ENCODE results near the gene ITFG2.

The ITFG2 gene

GRCh38 chr12:2844786-2845185, 32.3 kb downstream of the ITFG2 start:
- TF ChIP-seq CTCF (IDR thresholded peaks at IDR 0.05; ENCODE audit: low read depth, low read length), result no peak
- DNase-seq (ENCODE audit: extremely low read depth, low read depth), result no peak

- no peak for DNase-seq (ENCODE audit: extremely low read depth, low read depth)
- no peak for TF ChIP-seq CTCF (IDR thresholded peaks at IDR 0.05; ENCODE audit: low read depth, low read length)
Measured at GRCh38 chr12:2845280-2845679, 32.8 kb downstream of the ITFG2 start.

GRCh38 chr12:2851931-2852330, 39.5 kb downstream of the ITFG2 start:
- no peak for DNase-seq (ENCODE audit: extremely low read depth, low read depth)
- no peak for TF ChIP-seq CTCF (IDR thresholded peaks at IDR 0.05; ENCODE audit: low read depth, low read length)

- no peak for DNase-seq (ENCODE audit: extremely low read depth, low read depth)
- TF ChIP-seq CTCF (IDR thresholded peaks at IDR 0.05; ENCODE audit: low read depth, low read length), result peak; percentile 94
Measured at GRCh38 chr12:2853626-2854025, 41.2 kb downstream of the ITFG2 start.

- DNase-seq (ENCODE audit: extremely low read depth, low read depth), result no peak
- no peak for TF ChIP-seq CTCF (IDR thresholded peaks at IDR 0.05; ENCODE audit: low read depth, low read length)
Measured at GRCh38 chr12:2854669-2855453, 42.4 kb downstream of the ITFG2 start.

GRCh38 chr12:2855546-2855945, 43.1 kb downstream of the ITFG2 start:
- no peak for DNase-seq (ENCODE audit: extremely low read depth, low read depth)
- no peak for TF ChIP-seq CTCF (IDR thresholded peaks at IDR 0.05; ENCODE audit: low read depth, low read length)

- TF ChIP-seq CTCF (IDR thresholded peaks at IDR 0.05; ENCODE audit: low read depth, low read length), result no peak
- no peak for DNase-seq (ENCODE audit: extremely low read depth, low read depth)
Measured at GRCh38 chr12:2856051-2856450, 43.6 kb downstream of the ITFG2 start.

Data from AG09319 (cell line).